MCF 10A (cell line): ENCODE measurements around the gene DIAPH2. TPM values are rescaled to one million over a fixed set of nuclear protein-coding genes. Genes with fewer than 3 reads are reported as not detected.

Source experiments
- BruUV-seq: library from RNA; stranded (reverse); fragments of 400-500 nt; replicated peaks from 2 replicates; lab custom pipeline; 2021; lab: Mats Ljungman, UMichigan
- CTCF ChIA-PET: fragments of 300-600 bp; sonication (Branson Sonifier 250); formaldehyde crosslinking; extraction: SDS; loops from one replicate; lab custom pipeline; 2021; ENCODE audit warnings: antibody characterized with exemption, inconsistent platforms; lab: Yijun Ruan, JAX
- POLR2A ChIA-PET: fragments of 300-600, 350-650 bp; sonication (Branson Sonifier 250); formaldehyde crosslinking; extraction: SDS; loops from one replicate; lab custom pipeline; 2020; ENCODE audit warnings: antibody characterized with exemption, inconsistent platforms; lab: Yijun Ruan, JAX
- DNase-seq: peaks from one replicate; pipeline ENCODE4 v3.0.0-alpha.2; 2018; ENCODE audit not compliant: unreplicated experiment
- H3K27ac Mint-ChIP-seq: one replicate; pipeline ENCODE4 v1.8.0; 2022; ENCODE audit warnings: mild to moderate bottlenecking, low read depth, mixed read lengths; ENCODE audit not compliant: unreplicated experiment
- H3K27me3 Mint-ChIP-seq: one replicate; pipeline ENCODE4 v1.8.0; 2022; ENCODE audit warnings: mixed read lengths; ENCODE audit not compliant: insufficient read depth, unreplicated experiment
- H3K36me3 Mint-ChIP-seq: one replicate; pipeline ENCODE4 v1.8.0; 2022; ENCODE audit warnings: mild to moderate bottlenecking, moderate library complexity, mixed read lengths; ENCODE audit not compliant: insufficient read depth, unreplicated experiment
- H3K4me1 Mint-ChIP-seq: one replicate; pipeline ENCODE4 v1.8.0; 2022; ENCODE audit warnings: mixed read lengths; ENCODE audit not compliant: insufficient read depth, unreplicated experiment
- H3K4me3 Mint-ChIP-seq: one replicate; pipeline ENCODE4 v1.8.0; 2022; ENCODE audit warnings: mild to moderate bottlenecking, moderate library complexity, mixed read lengths; ENCODE audit not compliant: unreplicated experiment
- H3K9me3 Mint-ChIP-seq: one replicate; pipeline ENCODE4 v1.8.0; 2022; ENCODE audit warnings: mixed read lengths; ENCODE audit not compliant: unreplicated experiment
- CTCF ChIP-seq: fragments of 200-600 bp; IDR thresholded peaks from one replicate; pipeline ENCODE4 v1.8.0; 2022; ENCODE audit warnings: antibody characterized with exemption, mild to moderate bottlenecking; ENCODE audit not compliant: unreplicated experiment
- intact Hi-C: fragments of 100-400 bp; cut with micrococcal nuclease; formaldehyde crosslinking; loops from 2 replicates; pipeline ENCODE4 v1.14.1; 2022
- total RNA-seq: library from RNA; stranded (reverse); gene quantifications from 2 replicates; pipeline ENCODE4 v1.2.3, GENCODE V29; 2022

Gene DIAPH2
- total RNA-seq, 1 experiment from 2014 or later: 17.6 TPM

GRCh38 chrX:96682516-96682915, 2.1 kb upstream of the DIAPH2 start:
- no peak overlapping the region for H3K4me3 Mint-ChIP-seq
- no TSS peak for BruUV-seq
- no peaks in the 10 kb centered on the region for H3K9me3 Mint-ChIP-seq
- H3K4me1 Mint-ChIP-seq: no peaks in the 10 kb centered on the region
- intact Hi-C loops: no loop called here
- H3K27me3 Mint-ChIP-seq: peaks cover 22% of the 10 kb centered on the region
- DNase-seq: no peak
- no peaks in the 10 kb centered on the region for H3K36me3 Mint-ChIP-seq
- POLR2A ChIA-PET: interaction anchor here (0.6 kb wide), 2 partner anchors 52 to 106 kb away, joined by 3 read pairs; no protein-coding TSS in a partner anchor
- CTCF ChIA-PET: no interaction called here
- H3K27ac Mint-ChIP-seq: no peak overlapping the region
- no peak for TF ChIP-seq CTCF

- no peak for DNase-seq
- no peak for TF ChIP-seq CTCF
- H3K27me3 Mint-ChIP-seq: peaks cover 15% of the 10 kb centered on the region
- H3K4me3 Mint-ChIP-seq: peak overlapping the region; percentile 97
- CTCF ChIA-PET: interaction anchor here (0.7 to 1.2 kb wide), 4 partner anchors 12 to 1362 kb away, joined by 3 to 5 read pairs (median 4); no protein-coding TSS in a partner anchor
- peaks cover 4% of the 10 kb centered on the region for H3K4me1 Mint-ChIP-seq
- no peak overlapping the region for H3K27ac Mint-ChIP-seq
- intact Hi-C loops: no loop called here
- BruUV-seq: no TSS peak
- POLR2A ChIA-PET: interaction anchor here (1.1 to 1.3 kb wide), 3 partner anchors 12 to 120 kb away, joined by 3 to 5 read pairs (median 3); no protein-coding TSS in a partner anchor
- no peaks in the 10 kb centered on the region for H3K36me3 Mint-ChIP-seq
- no peaks in the 10 kb centered on the region for H3K9me3 Mint-ChIP-seq
These were observed 674 bp upstream of the DIAPH2 start for GRCh38 chrX:96683997-96684338.

GRCh38 chrX:96685210-96686099, 813 bp downstream of the DIAPH2 start:
- DNase-seq: peak; percentile 57
- H3K27me3 Mint-ChIP-seq: peaks cover 18% of the 10 kb centered on the region
- peak overlapping the region; percentile 97 for H3K4me3 Mint-ChIP-seq
- intact Hi-C loops: loop anchor here (1.0 kb wide), 1 partner anchor 313 kb away; no protein-coding TSS in a partner anchor
- TSS peak; percentile 81 for BruUV-seq
- ChIA-PET POLR2A (interaction anchor here (0.9 to 1.2 kb wide), 4 partner anchors 13 to 278 kb away, joined by 3 to 7 read pairs (median 4); no protein-coding TSS in a partner anchor), CTCF (no interaction called here)
- TF ChIP-seq CTCF: no peak
- peak overlapping the region; percentile 95 for H3K27ac Mint-ChIP-seq
- peaks cover 11% of the 10 kb centered on the region for H3K4me1 Mint-ChIP-seq
- H3K9me3 Mint-ChIP-seq: no peaks in the 10 kb centered on the region
- no peaks in the 10 kb centered on the region for H3K36me3 Mint-ChIP-seq

- intact Hi-C loops: no loop called here
- peaks cover 17% of the 10 kb centered on the region for H3K4me1 Mint-ChIP-seq
These were observed 3.1 kb downstream of the DIAPH2 start for GRCh38 chrX:96687776-96688175.

More at GRCh38 chrX:96687776-96688175, 3.1 kb downstream of the DIAPH2 start:
- Mint-ChIP-seq H3K27ac (no peak overlapping the region), H3K27me3 (peaks cover 18% of the 10 kb centered on the region), H3K9me3 (no peaks in the 10 kb centered on the region), H3K4me3 (no peak overlapping the region), H3K36me3 (no peaks in the 10 kb centered on the region)
- no peak for TF ChIP-seq CTCF
- ChIA-PET POLR2A (no interaction called here), CTCF (no interaction called here)
- BruUV-seq: no TSS peak
- no peak for DNase-seq
